HS-5 (cell line): Measurements from ENCODE around the gene DRAXIN.

Experiments used
- DNase-seq: peaks from one replicate; pipeline ENCODE4 v3.0.0-alpha.2; 2012; ENCODE audit warnings: low read depth

DRAXIN gene

DNA sequence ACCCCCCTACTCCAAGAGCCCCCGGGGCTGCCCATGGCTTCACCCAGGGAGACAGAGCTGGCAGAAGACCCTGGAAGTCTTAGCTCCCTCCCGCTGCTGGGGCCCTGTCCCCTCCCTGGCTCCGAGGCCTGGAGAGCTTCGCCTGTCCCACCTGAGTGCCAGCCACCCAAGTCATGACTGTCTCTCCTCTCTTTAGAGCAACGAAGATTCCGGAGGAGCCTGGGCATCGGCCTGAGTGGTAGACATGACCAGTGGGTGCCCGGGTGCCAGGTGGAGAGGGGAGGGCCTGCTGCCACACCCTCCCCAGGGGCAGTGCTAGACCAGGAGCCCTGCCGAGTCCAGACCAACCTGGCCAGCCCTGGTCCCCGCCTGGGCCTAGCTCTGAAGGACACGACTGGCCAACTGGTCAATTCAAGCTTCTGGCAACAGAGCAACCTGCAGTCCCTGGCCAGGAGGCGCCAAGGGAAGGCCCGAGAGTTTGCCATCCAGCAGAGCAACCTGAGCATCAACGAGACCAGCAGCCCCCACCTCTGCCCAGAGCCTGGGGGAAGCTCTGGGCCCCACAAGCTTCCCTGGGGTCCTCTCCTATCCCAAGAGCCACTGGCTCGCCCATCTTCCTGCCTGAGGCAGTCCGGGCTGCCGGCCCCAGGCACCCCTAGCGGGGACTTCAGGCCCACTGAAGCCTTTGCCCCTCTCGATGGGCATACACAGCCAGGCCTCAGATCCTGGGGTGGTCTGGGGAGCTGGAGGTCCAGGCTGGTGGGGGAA lies 74.3 kb downstream of the DRAXIN start:
- no peak for DNase-seq

DNA sequence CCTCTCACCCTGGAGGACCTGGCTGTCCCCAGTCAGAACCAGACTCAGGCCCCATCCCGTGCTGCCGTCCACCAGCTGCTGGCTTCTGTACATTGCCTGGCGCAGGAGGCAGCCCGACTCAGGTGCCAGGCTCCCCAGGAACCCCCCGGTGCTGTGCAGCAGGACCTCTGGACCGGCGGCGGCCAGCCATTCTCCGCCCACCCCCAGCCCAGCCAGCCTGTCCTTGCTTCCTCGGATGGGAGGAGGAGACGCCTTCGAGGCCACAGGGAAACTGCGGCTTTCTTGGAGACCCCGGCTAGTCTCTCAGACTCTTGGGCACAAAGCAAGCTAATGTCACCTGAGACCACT lies 74.9 kb downstream of the DRAXIN start:
- no peak for DNase-seq

DNA sequence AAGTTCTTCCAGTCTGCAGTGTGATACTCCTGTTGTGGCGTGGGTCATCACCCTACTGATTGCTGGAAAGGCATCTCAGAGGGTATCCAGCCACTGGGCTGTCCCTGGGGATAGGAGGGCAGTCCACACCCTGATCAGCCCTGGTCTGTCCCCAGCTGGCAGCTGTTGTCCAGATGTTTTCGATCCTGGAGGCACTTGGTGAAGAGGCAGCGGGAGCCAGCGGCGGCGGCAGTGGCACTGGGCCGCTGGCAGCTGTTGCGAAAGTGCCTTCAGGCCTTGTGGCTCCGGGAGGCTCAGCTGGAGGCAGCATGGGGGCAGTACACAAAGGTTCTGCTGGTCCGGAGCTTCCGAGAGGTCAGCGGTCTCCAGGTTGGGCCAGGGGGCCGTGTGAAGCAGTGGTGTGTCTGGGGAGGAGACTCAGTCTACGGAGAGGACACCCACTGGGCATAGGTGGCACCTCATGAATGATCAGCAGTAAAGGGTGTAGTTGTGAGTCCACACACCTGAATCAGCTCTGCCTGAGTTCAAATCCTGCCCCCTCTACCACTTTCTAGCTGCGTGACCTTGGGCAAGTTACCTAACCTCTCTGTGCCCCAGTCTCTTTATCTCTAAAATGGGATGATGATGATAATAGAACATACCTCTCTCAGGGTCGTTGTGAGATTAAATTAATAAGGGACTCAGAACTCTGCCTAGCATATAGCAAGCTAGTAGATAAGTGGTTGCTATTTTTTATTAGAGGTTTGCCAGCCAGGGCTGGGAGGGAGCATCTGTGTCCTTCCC lies 76.6 kb downstream of the DRAXIN start:
- no peak for DNase-seq

DNA sequence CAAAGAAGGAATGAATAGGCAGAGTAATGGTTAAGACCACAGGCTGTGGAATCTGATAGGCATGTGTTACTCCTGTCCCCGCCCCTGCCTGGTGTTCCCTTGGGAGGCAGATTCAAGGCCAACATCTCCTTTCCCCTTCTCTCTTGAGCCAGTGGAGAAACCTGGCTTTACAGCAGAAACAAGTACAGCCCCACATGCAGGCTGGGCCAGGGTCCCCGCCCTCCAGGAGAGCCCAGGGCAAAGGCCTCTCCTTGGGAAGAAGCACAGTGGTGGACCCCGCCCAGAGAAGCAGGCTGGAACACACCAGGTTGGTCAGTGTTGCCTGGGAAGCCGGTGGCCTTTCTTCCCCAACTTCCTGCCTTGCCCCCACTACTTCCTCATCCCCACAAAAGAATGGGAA lies 77.3 kb downstream of the DRAXIN start:
- no peak for DNase-seq

DNA sequence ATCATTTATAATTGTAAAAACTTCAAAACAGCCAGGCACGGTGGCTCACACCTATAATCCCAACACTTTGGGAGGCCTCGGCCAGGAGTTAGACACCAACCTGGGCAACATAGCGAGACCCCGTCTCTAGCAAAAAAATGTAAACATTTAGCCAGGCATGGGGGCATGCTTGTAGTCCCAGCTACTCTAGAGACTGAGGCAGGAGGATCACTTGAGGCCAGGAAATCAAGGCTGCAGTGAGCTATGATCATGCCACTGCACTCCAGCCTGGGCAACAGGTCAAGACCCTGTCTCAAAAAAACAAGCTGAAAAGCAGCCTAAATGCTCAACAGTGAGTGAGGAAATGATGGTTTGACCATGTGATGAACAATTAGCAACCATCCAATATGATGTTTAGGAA lies 77.8 kb downstream of the DRAXIN start:
- DNase-seq = no peak

DNA sequence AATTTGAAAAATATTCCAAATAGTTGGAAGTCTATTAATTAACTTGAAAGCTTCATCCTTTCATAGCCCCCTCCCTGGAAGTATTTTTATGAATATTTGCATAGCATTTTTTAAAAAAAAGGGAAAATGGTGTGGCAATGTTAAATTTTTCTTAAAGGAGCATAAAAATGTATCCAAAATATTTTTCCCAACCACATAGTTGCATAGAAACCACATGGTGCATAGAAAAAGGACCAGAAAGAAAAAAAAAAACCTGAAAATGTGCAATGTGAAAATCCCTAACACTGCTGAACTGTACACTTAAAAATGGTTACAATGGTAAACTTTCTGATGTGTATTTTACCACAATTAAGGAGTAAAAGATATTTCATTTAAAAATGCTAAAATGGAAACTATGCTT lies 78.5 kb downstream of the DRAXIN start:
- no peak for DNase-seq

DNA sequence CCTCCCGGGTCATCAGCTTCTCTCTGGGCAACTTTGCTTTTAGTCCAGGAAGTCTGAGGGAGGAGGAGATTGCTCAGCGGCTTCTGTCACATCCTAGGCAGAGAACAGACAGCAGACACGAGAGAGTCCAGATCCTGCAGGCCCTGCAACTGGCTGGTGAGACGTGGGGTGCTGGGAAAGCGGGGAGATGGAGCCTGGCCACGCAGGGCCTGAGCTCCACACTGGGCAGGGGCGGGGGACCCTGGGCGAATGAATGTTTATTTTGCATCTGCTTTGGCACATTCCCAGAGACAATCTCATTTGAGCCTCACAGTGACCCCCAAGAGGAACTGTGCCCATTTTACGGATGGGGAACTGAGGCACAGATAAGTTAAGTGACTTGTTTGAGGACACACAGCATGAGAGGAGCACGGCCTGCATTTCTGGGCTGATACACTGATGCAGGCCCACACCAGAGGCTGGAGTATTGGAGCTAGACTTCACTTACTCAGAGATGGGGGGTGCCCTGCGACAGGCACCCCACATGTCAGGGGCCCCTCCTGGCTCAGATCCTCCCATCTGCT lies 80.1 kb downstream of the DRAXIN start:
- DNase-seq = no peak

DNA sequence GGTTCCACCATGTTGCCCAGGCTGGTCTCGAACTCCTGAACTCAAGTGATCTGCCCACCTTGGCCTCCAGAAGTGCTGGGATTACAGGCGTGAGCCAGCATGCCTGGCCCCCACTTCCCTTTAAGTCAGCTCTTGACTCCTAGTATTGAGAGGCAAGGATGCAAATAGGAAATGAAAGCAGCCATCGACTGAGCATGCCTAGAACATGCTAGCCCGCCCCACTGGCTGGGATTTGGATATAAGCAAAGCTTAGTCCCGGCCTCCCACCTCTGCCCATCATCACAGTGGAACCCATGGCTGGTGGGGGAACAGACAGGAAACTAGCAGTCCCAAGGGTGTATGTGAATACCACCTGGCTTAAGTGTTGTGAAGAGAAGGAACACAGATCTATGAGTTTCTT lies 80.9 kb downstream of the DRAXIN start:
- DNase-seq = no peak

DNA sequence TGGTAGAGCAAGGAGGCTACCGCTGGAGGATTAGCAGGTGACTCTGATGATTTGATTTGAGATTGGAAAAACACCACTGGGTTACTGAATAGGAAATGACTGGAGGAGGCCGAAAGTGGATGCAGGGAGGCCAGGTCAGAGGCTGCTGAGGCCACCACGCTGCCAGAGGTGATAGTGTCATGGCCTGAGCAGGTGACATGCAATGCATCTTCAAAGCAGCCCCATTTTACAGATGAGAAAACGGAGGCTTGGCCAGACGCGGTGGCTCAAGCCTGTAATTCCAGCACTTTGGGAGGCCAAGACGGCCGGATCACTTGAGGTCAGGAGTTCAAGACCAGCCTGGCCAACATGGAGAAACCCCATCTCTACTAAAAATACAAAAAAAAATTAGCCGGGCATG lies 83.2 kb downstream of the DRAXIN start:
- DNase-seq = no peak
